Activated CD8-positive, alpha-beta memory T cell treated with anti-CD3 and anti-CD28 coated beads, Interleukin-2, amount 10 ng/mL, durations not matched to agents 7 days and 5 days (primary cell): ENCODE measurements around the gene EBI3. TPM values are rescaled to one million over a fixed set of nuclear protein-coding genes. Genes with fewer than 3 reads are reported as not detected.
A peak's percentile ranks its signal among the peaks of the same experiment; 100 is the strongest.
"Not testable (repeated sequence)": the region's sequence is repeated elsewhere in the genome, so short reads cannot be mapped to it uniquely, and the experiment has no call there.

Source experiments
- ATAC-seq: fragments of 150-1000 bp; cut with Tn5 transposase; one replicate; pipeline ENCODE4 v1.10.0; 2021; ENCODE audit warnings: moderate library complexity
- CTCF ChIA-PET: fragments of 350-600 bp; sonication (Branson Sonifier 250); formaldehyde crosslinking; loops from one replicate; lab custom pipeline; 2021; ENCODE audit warnings: antibody characterized with exemption; lab: Charles Lee
- DNase-seq: peaks from one replicate; pipeline ENCODE4 v3.0.0-alpha.2; 2020
- H3K27ac Mint-ChIP-seq: one replicate; pipeline ENCODE4 v1.8.0; 2021; ENCODE audit warnings: mild to moderate bottlenecking, mixed read lengths
- H3K27me3 Mint-ChIP-seq: one replicate; pipeline ENCODE4 v1.8.0; 2021; ENCODE audit warnings: mixed read lengths
- H3K36me3 Mint-ChIP-seq: one replicate; pipeline ENCODE4 v1.8.0; 2021; ENCODE audit warnings: mild to moderate bottlenecking, mixed read lengths
- H3K4me1 Mint-ChIP-seq: one replicate; pipeline ENCODE4 v1.8.0; 2021; ENCODE audit warnings: mixed read lengths
- H3K4me3 Mint-ChIP-seq: one replicate; pipeline ENCODE4 v1.8.0; 2021; ENCODE audit warnings: mild to moderate bottlenecking, moderate library complexity, mixed read lengths
- H3K9me3 Mint-ChIP-seq: one replicate; pipeline ENCODE4 v1.8.0; 2022; ENCODE audit warnings: low read depth, mixed read lengths
- total RNA-seq, 2 experiments: library from RNA; stranded (reverse); gene quantifications; one replicate each; pipeline ENCODE4 v1.2.3, GENCODE V29; 2021

The EBI3 gene
- 10 to 100 TPM in 1 of 2 experiments, 1 to 10 TPM in 1; 2.6 to 14.7 TPM for total RNA-seq

DNA sequence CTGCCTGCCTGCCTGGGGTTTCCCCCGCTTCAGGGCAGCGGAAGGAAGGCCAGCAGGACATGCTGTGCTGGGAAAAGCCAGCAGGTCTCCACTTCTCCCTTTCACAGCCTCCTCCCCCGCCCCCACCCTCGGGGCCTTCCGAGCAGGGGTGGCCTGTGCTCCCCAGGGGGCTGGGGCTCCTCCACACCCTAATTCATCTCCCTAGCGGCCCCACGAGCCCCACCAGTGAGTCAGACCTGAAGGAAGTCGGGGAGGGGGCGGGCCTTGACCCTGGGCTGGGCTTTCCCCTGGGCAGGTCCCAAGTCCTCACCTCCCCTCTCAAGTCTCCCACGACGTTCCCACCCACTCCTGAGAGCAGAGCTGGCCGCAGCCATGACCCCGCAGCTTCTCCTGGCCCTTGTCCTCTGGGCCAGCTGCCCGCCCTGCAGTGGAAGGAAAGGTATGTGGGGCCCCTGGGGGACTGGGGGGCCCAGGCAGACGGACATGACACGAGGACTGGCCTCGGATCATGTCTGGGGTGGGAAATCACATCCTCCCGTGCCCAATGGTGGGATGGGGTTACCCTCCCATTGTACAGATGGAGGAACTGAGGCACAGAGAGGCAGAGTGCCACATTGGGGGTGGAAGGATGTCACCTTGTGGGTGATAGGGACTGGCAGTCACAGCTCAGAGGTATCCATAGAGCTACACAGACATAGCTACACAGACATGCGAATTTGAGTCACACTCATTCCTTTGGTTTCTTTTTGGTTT, at the start of gene EBI3:
Gene EBI3 (plus strand): TSS at position 345 of the 753 bp plus-strand sequence. CDS start 28 bp downstream, at position 373.
- Mint-ChIP-seq H3K36me3 (no peaks in the 10 kb centered on the region), H3K27me3 (peaks cover 3% of the 10 kb centered on the region), H3K9me3 (no peaks in the 10 kb centered on the region), H3K4me3 (peak within 1 kb of the TSS; percentile 64), H3K4me1 (peaks cover 8% of the 10 kb centered on the region), H3K27ac (no peak within 1 kb of the TSS)
- CTCF ChIA-PET = no interaction called here
- ATAC-seq (peak; percentile 77), DNase-seq (peak; percentile 66)

DNA sequence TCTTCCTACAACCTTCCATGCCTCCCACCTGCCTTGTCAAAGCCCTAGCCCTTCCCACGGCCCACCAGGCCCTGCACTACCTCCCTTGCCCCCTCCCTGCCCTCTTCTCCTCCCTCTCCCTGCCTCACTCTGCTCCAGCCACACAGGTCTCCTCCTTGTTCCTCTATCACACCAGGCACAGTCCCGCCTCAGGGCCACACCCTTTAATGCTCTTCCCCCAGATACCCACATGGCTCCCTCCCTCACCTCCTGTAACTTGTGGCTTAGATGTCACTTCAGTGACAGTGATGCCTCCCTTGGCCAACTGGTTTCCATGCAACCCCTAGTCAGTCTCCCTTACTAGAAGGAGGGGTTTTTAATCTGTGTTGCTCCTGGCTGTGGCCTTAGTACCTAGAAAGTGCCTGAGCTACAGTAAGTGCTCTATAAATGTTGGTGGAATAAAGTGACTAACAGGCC, 48.2 kb upstream of the EBI3 start:
- Mint-ChIP-seq H3K27me3 (no peaks in the 10 kb centered on the region), H3K36me3 (peaks cover 14% of the 10 kb centered on the region), H3K4me3 (peak overlapping the region; percentile 88), H3K4me1 (peaks cover 33% of the 10 kb centered on the region), H3K9me3 (no peaks in the 10 kb centered on the region), H3K27ac (peak overlapping the region; percentile 57)
- DNase-seq (peak; percentile 45), ATAC-seq (no peak)
- CTCF ChIA-PET = interaction anchor here (1.1 kb wide), 2 partner anchors 41 to 193 kb away, joined by 4 to 5 read pairs; no protein-coding TSS in a partner anchor

DNA sequence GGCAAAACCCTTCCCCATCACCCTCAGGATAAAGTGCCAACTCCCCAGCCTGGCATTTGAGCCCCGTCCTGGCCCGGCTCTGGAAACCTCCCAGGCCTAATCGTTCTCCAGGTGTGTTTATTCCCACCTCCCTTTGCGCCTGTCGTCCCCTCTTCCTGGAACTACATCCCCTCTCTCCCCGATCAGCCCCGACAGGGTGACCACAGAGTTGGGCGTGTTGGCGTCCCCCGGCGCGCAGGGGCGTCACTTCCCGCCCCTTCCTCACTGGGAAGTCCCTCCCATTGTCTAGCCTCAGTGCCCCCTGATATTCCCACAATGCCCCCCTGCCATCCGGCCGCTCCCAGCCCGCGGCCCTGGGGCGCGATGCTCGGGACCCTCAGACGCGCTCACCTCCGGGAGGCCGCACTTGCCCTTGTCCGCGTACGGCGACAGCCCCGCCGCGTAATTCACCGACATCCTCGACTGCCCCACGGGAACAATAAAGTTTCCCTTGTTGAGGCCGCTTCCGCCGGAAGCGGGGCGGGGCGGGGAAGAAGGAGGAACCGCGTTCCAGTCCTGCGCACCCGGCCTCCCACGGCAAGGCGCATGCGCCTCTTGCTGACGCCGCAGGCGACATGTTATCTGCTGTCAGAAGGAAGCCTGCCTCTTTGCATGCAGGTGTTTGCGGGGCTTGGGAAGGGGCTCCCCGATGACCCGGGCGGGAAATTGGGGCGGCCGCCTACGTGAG, 47.1 kb upstream of the EBI3 start, which contains the start of the genes ANKRD24 and SIRT6:
Gene ANKRD24 (plus strand): TSS at position 606 of the 727 bp plus-strand sequence. CDS start 3,737 bp downstream, outside the sequence.
Gene SIRT6 (minus strand): TSS at position 480 of the 727 bp plus-strand sequence. CDS start 24 bp downstream, at position 456.
- ATAC-seq (peak; percentile 88), DNase-seq (peak; percentile 98)
- Mint-ChIP-seq H3K27me3 (no peaks in the 10 kb centered on the region), H3K27ac (peak within 1 kb of the TSS; percentile 97), H3K36me3 (peaks cover 11% of the 10 kb centered on the region), H3K4me1 (peaks cover 38% of the 10 kb centered on the region), H3K9me3 (no peaks in the 10 kb centered on the region), H3K4me3 (peak within 1 kb of the TSS; percentile 88)
- CTCF ChIA-PET = interaction anchor here (1.0 kb wide), 1 partner anchor 196 kb away, joined by 3 read pairs; no protein-coding TSS in a partner anchor

DNA sequence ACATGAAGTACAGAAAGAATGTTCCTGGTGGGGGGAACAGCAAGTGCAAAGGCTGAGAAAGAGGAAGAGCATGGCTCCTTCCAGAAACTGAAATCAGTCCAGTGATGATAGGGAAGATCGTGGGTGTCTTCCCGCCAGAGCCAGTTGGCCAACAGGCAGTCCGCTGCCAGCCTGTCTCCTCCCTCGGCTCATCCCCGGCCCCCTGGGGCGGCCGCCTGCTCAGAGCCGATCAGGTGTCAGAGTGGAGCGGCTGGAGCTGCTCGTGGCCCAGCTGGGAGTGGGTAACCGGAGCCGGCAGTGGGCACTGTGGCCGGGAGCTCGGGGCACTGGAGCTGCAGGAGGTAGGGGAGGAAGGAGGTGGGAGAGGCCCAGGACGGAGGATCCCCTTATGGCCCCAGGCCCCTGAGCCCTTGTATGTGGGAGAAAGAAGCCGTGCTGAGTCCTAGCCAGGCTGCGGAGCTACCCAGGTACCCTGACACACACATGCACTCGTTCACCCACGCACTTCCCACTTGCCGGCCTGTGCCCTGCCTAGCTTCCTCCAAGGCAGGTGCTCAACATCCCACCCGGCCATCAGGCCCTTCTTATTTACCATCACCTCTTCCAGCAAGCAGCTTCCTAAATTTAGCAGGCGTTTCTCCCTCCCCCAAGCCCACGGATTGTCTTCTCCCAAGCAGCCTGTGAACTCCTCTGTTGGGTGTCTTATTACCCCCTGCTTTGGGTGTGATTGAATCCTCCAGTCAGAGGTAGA, 45.2 kb upstream of the EBI3 start:
- H3K9me3 Mint-ChIP-seq = no peaks in the 10 kb centered on the region
- ATAC-seq (no peak), DNase-seq (no peak)
- peak overlapping the region; percentile 53 for H3K4me3 Mint-ChIP-seq
- H3K4me1 Mint-ChIP-seq = peaks cover 38% of the 10 kb centered on the region
- no peak overlapping the region for H3K27ac Mint-ChIP-seq
- peaks cover 9% of the 10 kb centered on the region for H3K36me3 Mint-ChIP-seq
- CTCF ChIA-PET = interaction anchor here (0.8 to 0.9 kb wide), 3 partner anchors 55 to 519 kb away, joined by 3 read pairs; no protein-coding TSS in a partner anchor
- H3K27me3 Mint-ChIP-seq = no peaks in the 10 kb centered on the region

DNA sequence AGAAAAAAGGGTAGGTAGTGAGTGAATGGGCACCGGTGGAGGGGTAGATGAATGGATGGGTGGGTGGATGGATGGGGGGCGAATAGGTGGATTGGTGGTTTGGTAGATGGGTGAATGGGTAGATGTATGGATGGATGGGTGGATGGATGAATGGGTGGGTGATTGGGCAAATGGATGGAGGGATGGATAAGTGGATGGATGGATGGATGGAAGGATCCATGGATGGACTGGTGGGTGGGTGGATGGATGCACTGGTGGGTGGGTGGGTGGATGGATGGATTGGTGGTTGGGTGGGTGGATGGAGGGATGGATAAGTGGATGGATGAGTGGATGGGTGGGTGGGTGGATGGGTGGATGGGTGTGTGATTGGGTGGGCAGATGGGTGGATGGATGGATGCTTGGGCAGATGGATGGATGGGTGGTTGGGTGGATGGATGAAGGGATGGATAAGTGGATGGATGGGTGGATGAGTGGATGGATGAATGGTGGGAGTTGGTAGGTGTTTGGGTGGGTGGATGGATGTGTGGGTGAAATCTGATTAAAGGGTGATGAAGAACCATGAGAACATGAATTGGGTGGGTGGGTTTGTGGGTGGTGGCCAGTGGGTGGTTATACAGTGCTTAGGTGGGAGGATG, 44.5 kb upstream of the EBI3 start:
- Mint-ChIP-seq H3K4me3 (no peak overlapping the region), H3K4me1 (peaks cover 33% of the 10 kb centered on the region), H3K27ac (no peak overlapping the region), H3K27me3 (no peaks in the 10 kb centered on the region), H3K9me3 (no peaks in the 10 kb centered on the region), H3K36me3 (peaks cover 3% of the 10 kb centered on the region)
- CTCF ChIA-PET = interaction anchor here (0.8 to 0.9 kb wide), 3 partner anchors 56 to 519 kb away, joined by 3 read pairs; no protein-coding TSS in a partner anchor
- ATAC-seq (no peak), DNase-seq (no peak)

DNA sequence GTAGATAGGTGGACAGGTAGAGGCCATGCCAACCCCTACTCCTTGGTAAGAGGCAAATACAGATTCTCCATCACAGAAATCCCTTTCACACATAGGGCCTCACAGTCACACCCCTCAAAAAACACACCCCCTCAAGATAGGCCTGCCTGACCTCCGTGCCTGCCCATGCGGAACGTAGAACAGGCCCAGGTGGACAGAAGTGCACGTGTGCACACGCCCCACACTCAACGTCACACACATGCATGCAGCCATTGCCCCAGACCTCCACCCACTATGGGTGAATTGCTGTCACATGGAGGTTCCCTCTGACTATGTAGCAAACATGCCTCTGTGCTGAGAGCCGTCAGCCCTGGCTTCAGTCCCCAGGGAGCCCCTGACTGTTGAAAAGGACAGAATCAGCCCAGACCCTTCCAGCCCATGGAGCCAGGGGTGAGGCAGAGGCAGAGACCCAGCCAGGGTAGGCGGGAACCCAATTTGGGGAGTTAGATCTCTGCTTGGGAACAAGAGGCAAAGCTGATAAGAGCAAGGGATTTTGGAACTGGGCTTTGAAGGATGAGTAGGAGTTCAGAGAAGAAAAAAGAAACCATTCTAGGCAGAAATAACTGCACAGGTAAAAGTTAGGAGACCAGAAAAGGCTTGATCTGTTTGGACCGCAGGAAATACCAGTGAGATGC, 43.8 kb upstream of the EBI3 start:
- no peak overlapping the region for H3K4me3 Mint-ChIP-seq
- H3K27me3 Mint-ChIP-seq = no peaks in the 10 kb centered on the region
- CTCF ChIA-PET = interaction anchor here (0.6 to 1.2 kb wide), 2 partner anchors 34 to 198 kb away, joined by 3 to 4 read pairs; no protein-coding TSS in a partner anchor
- ATAC-seq = no peak
- no peak overlapping the region for H3K27ac Mint-ChIP-seq
- H3K4me1 Mint-ChIP-seq = peaks cover 27% of the 10 kb centered on the region
- H3K9me3 Mint-ChIP-seq = no peaks in the 10 kb centered on the region
- H3K36me3 Mint-ChIP-seq = no peaks in the 10 kb centered on the region
- no peak for DNase-seq

DNA sequence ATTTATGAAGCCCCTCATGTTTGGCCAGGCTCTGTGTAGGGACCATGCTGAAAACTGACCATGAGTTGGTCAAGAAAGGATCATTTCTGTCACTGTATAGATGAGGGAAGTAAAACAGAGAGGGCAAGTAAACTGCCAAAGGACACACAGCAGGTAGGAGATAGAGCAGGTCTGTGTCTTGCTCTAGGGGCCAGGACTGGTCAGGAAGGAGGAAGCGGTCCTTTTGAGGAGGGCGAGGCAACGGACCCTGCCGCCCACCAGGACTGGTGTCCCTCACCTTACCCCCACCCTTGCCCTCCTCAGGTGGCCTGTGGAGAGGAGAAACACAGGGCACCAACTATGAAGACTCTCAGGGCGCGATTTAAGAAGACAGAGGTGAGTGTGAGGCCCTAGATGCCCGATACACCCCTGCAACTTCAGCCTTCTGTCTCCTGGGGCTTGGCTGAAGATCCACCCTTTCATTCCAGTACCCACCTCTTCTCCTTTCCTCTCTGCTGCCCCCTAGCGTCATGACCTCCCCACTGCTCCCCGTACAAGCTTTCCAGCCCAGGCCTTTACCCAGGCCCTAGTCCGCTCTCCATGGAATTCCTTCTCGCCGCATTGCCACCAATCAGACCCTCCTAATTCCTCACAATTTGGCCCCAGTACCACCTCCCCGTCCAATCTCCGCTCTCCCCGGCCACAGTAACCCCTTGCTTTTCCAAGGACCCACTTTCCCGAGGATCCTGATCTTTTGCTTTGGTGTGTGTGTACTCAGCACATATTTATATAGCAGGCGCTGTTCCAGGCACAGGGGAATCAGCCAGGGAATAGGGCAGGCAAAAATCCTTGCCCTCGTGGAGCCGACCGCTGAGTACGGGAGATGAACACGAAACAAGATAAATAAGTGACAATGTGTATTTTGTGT, 43.0 kb upstream of the EBI3 start:
- Mint-ChIP-seq H3K36me3 (no peaks in the 10 kb centered on the region), H3K4me3 (no peak overlapping the region), H3K27ac (no peak overlapping the region), H3K27me3 (no peaks in the 10 kb centered on the region), H3K4me1 (peaks cover 19% of the 10 kb centered on the region), H3K9me3 (no peaks in the 10 kb centered on the region)
- CTCF ChIA-PET = interaction anchor here (0.7 to 2.2 kb wide), 8 partner anchors 15 to 201 kb away, joined by 4 to 13 read pairs (median 6); partner anchors contain the start of gene EEF2
- ATAC-seq (peak; percentile 63), DNase-seq (peak; percentile 89)

DNA sequence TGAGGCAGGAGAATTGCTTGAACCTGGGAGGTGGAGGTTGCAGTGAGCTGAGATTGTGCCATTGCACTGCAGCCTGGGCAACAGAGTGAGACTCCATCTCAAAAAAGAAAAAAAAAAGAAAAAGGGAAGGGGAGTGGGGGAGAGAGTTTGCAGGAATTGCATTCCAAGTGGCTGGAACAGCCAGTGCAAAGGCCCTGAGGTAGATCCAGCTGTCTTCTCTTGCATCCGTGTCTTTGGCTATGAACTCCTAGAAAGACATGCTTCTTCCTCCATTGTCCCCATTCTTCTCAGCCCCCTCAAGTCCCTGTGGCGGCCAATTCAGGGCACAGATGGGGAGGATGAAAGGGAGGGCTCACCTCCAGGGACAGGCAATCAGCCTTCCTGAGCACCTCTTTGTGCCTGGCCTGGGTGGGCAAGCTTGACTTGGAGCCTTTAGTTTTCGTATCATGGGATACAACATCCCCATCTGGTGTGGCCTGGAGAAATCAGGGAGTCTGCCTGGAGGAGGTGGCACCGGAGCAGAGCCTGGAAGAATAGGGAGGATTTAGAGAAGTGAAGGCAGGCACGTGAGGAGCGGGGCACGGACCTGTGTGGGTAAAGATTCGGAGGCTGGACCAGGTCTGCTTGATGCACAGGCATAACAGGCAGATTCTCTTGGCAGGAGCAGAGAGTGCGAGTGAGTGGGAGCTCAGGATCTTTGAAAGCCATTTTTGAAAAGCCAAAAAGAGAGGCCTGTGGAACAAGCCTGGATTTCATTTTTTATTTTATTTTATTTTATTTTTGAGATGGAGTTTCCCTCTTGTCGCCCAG, 41.8 kb upstream of the EBI3 start:
- no peaks in the 10 kb centered on the region for H3K27me3 Mint-ChIP-seq
- H3K4me3 Mint-ChIP-seq = no peak overlapping the region
- no peaks in the 10 kb centered on the region for H3K9me3 Mint-ChIP-seq
- H3K4me1 Mint-ChIP-seq = peaks cover 13% of the 10 kb centered on the region
- no peaks in the 10 kb centered on the region for H3K36me3 Mint-ChIP-seq
- ATAC-seq (no peak), DNase-seq (no peak)
- H3K27ac Mint-ChIP-seq = no peak overlapping the region
- CTCF ChIA-PET = interaction anchor here (0.8 to 2.2 kb wide), 8 partner anchors 14 to 202 kb away, joined by 3 to 13 read pairs (median 4); partner anchors contain the start of gene EEF2

DNA sequence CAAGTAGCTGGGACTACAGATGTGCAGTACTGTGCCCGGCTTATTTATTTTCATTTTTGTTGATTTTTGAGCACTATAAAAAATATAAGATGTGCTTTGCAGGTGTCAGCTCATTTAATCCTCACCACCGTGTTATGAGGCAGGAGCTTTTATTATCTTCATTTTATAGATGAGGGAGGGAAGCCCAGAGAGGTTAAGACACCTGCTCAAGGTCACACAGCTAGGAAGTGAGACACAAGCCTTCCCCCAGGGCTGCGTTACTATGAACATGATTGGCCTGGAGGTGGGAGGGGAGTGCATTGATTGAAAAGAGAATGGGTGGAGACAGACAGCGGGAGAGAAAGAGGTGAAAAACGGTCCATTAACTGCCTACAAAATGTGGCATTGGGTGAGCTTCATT, 39.7 kb upstream of the EBI3 start:
- Mint-ChIP-seq H3K9me3 (no peaks in the 10 kb centered on the region), H3K4me1 (peaks cover 4% of the 10 kb centered on the region)

DNA sequence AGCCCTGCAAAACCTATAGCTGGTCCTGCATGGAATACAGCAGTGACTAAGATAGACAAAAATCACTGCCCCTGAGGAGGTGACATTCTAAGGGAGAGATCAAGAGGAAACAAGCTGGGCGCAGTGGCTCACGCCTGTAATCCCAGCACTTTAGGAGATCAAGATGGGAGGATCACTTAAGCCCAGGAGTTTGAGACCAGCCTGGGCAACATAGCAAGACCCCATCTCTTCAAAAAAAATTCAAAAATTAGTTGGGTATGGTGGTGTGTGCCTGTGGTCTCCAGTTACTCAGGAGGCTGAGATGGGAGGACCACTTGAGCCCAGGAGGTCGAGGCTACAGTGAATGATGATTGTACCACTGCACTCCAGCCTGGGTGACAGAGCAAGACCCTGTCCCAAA, 36.8 kb upstream of the EBI3 start:
- CTCF ChIA-PET = interaction anchor here (1.5 to 2.3 kb wide), 2 partner anchors 15 to 52 kb away, joined by 3 to 8 read pairs; no protein-coding TSS in a partner anchor
- not testable (repeated sequence) for DNase-seq

More for the DNA sequence above, 39.7 kb upstream of the EBI3 start:
- CTCF ChIA-PET = interaction anchor here (0.7 to 1.8 kb wide), 4 partner anchors 49 to 1482 kb away, joined by 3 to 6 read pairs (median 4); no protein-coding TSS in a partner anchor
- Mint-ChIP-seq H3K27ac (no peak overlapping the region), H3K36me3 (no peaks in the 10 kb centered on the region), H3K27me3 (peaks cover 5% of the 10 kb centered on the region), H3K4me3 (no peak overlapping the region)
- DNase-seq (no peak), ATAC-seq (no peak)

More for the DNA sequence above, 36.8 kb upstream of the EBI3 start:
- not testable (repeated sequence) for H3K4me3 Mint-ChIP-seq, H3K36me3 Mint-ChIP-seq, H3K9me3 Mint-ChIP-seq, H3K4me1 Mint-ChIP-seq, ATAC-seq, H3K27ac Mint-ChIP-seq
- peaks cover 18% of the 10 kb centered on the region for H3K27me3 Mint-ChIP-seq
